ENCODE measurements around the gene CASS4.

GRCh38 chr20:56483970-56484369 lies 71.9 kb downstream of the CASS4 start:
- TF ChIP-seq CTCF (conservative IDR thresholded peaks at IDR 0.05 in 1 of 2, IDR thresholded peaks at IDR 0.05 in 1 of 2; ENCODE audit: extremely low read depth in 1 of 2, insufficient read depth in 1 of 2, low read depth in 1 of 2, low read length in 2 of 2) (no peak), EZH2 (IDR thresholded peaks at IDR 0.05; ENCODE audit: borderline replicate concordance, low read length) (no peak)

Data from mammary epithelial cell (primary cell).